Coronary artery (tissue), 2 donors: Measurements from ENCODE around the gene LRTM1.

Experiments used
- DNase-seq: peaks from one replicate; pipeline ENCODE4 v3.0.0-alpha.2; 2017; ENCODE audit warnings: low spot score
- H3K27ac ChIP-seq, 2 donors: fragments of 200-600 bp; sonication (generic); one replicate each; pipeline ENCODE4 v1.5.1; 2016 to 2019
- H3K4me3 ChIP-seq: fragments of 200-600 bp; sonication (generic); 2 replicates; pipeline ENCODE4 v1.5.1; 2016; ENCODE audit warnings: mild to moderate bottlenecking, moderate library complexity
- CTCF ChIP-seq: fragments of 200-600 bp; sonication (generic); IDR thresholded peaks from one replicate; pipeline ENCODE4 v1.5.1; 2019; ENCODE audit warnings: antibody characterized with exemption

Gene LRTM1

DNA sequence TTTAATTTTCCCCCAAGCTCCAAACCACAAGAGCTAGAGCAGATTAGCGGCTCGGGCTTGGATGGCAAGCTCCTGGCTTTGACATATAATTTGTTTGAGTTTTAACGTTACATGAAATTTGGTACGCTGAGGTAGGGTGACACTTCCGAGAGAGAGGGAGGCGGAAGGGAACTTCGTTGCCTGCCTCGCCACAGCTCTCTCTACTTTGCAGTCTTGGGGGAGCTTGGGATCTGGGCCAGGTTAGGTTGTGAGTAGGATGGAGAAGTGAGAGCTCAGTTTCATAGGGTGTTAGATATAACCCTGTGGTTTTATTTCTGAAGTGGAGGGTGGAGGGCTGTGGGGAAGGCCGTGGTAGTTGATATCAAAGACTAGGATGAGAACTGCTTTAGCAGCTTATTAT, 39.7 kb downstream of the LRTM1 start:
- TF ChIP-seq CTCF: no peak
- Histone ChIP-seq H3K4me3 (no peak overlapping the region), H3K27ac (no peak overlapping the region)
- DNase-seq: no peak

- no peak for TF ChIP-seq CTCF
- peak overlapping the region in 1 of 2 donors; percentile 70 for H3K27ac ChIP-seq
- no peak overlapping the region for H3K4me3 ChIP-seq
- DNase-seq: no peak
Measured at GRCh38 chr3:54882129-54882833, 45.6 kb downstream of the LRTM1 start.

- Histone ChIP-seq H3K4me3 (no peak overlapping the region), H3K27ac (no peak overlapping the region)
- no peak for DNase-seq
- no peak for TF ChIP-seq CTCF
Measured at GRCh38 chr3:54878145-54878544, 49.7 kb downstream of the LRTM1 start.

GRCh38 chr3:54877730-54878129, 50.1 kb downstream of the LRTM1 start:
- Histone ChIP-seq H3K4me3 (no peak overlapping the region), H3K27ac (no peak overlapping the region)
- no peak for DNase-seq
- TF ChIP-seq CTCF: no peak

DNA sequence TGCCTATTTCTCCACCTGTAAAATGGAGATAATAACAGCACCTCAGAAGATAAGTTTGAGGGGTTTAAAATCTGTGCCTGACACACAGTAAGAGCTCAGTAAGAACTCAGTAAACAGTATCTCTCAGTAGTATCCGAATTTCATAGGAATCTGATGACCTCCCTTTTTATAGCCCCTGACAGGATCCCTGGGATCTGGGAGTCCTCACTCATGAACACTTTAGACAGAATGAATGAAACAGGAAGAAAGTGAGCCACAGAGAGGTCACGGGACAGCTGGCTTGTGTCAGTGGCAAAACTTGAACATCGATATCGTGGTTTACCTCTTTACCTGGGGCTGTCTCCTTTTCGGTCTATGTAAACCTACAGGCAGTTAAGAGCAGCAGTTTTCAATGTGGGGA, 51.2 kb downstream of the LRTM1 start:
- no peak overlapping the region for H3K4me3 ChIP-seq
- no peak overlapping the region for H3K27ac ChIP-seq
- DNase-seq: no peak
- TF ChIP-seq CTCF: no peak

- no peak for TF ChIP-seq CTCF
- H3K4me3 ChIP-seq: no peak overlapping the region
- no peak overlapping the region for H3K27ac ChIP-seq
- no peak for DNase-seq
Measured at GRCh38 chr3:54875596-54876268, 52.1 kb downstream of the LRTM1 start.
